GOT3 (cell line): ENCODE results near the gene CFAP141.
"Not testable (repeated sequence)": the region's sequence is repeated elsewhere in the genome, so short reads cannot be mapped to it uniquely, and the experiment has no call there.

ENCODE experiments used
- DNase-seq: peaks from one replicate; lab custom pipeline; 2025; ENCODE audit warnings: mixed read lengths; lab: John Stamatoyannopoulos, UW

CFAP141 gene

GRCh38 chr1:154206196-154206595 is at the start of gene CFAP141:
Gene CFAP141 (minus strand): TSS chr1:154206333. CDS start chr1:154206307, 26 bp downstream.
- DNase-seq, result no peak

GRCh38 chr1:154253671-154254070 is 47.5 kb upstream of the CFAP141 start:
- DNase-seq, result no peak

DNA sequence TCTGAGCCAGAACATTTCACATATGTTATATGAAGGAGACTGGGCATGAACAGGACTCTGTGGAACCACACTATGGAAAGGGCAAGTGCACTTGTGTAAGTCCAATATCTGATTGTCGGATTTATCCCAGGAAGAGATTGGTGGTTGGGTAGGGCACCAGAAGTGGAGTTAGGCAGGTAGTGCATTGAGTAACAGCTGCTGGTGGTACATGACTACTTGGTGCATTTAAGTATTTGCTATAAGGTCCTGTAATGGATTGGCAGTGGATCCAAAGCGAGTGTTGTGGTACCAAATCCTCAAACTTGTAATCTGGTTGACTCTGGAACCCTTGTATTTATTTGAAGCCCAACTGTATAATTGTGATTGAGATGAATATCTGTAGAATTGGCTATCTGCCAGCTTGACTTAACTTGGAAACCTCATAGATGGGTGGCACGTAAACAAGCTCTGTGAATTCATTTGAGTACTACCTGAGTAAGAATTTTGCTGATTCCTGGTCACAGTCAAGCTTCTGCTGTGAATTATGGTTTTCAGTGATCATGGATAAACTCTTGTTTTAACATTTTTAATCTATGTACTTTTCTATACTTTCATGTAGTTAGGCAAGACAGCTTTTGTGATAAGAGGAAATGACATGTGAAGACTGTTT is 35.7 kb upstream of the CFAP141 start:
- DNase-seq, result no peak

DNA sequence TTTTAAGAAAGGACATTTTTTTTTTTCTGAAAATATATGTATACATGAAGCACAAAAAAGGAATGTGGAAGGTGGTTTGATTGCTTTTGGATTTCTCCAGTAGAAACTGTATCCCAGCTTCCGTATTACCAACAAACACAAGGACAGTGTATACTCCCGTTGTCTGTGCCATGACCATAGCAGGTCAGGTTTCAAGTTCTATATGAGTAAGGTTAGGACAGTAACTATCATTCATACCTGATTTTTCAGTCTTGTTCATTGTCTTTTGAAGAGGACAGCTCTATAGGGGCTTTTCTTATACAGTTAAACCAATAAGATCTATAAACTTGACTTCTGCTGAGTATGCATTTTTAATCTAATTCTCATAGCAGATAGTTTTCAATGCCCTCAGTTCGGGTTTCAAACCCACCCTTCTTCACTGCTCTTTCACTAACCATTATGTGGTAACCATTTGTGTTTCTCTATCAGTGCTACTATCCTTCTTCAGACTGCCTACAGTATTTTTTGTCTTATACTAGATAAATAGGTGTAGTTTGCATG is 34.2 kb upstream of the CFAP141 start:
- no peak for DNase-seq

DNA sequence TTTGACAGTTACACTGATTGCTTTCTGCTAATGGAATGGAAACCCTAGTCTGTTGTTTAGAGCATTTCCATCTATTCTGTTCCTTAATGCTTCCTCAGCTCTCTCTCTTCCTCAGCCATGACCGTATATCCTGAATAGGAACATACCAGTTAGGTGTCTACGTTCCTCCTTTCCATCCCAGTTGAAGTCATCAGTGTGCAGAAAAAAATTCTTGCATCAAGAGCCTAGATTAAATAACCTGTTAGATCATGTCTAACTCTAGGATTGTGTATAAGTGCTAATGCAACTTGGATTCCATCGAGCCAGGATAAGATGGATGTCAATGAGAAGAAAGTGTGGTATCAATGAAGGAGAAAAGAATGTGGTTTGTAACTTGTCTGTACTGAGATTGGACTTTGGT is 33.4 kb upstream of the CFAP141 start:
- no peak for DNase-seq

GRCh38 chr1:154237880-154238506 is 31.9 kb upstream of the CFAP141 start:
- no peak for DNase-seq

GRCh38 chr1:154237435-154237834 is 31.3 kb upstream of the CFAP141 start:
- no peak for DNase-seq

- DNase-seq, result no peak
These were observed 30.7 kb upstream of the CFAP141 start for GRCh38 chr1:154236855-154237254.

- DNase-seq, result not testable (repeated sequence)
These were observed 27.0 kb upstream of the CFAP141 start for GRCh38 chr1:154233127-154233526.

DNA sequence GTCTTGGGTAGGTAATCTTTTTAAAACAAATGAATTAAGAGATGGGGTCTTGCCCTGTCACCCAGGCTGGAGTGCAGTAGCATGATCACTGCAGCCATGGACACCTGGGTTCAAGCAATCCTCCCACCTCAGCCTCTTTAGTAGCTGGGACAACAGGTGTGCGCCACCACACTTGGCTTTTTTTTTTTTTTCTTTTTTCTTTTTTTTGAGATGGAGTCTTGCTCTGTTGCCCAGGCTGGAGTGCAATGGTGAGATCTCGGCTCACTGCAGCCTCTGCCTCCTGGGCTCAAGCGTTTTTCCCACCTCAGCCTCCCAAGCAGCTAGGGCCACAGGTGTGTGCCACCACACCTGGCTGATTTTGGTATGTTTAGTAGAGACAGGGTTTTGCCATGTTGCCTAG is 25.0 kb upstream of the CFAP141 start:
- DNase-seq, result not testable (repeated sequence)

- no peak for DNase-seq
These were observed 19.2 kb upstream of the CFAP141 start for GRCh38 chr1:154225370-154225769.

DNA sequence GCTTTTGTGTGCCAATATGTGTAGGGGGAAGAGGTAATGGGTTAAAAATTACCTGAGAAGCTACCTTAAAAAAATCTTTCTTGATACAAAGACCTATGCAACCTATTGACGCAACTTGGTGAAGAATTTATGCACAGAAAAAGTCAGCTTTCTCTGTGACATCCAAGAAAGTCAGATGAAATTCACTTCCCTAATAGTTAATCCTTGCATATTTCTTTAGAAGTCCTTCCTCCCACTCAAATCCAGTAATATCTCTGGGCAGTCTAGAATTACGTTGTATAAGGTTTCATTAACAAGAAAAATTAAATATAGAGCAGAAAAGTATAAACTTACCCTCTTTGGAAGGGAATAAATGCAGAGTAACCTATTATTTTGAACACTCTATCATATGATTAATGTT is 17.5 kb upstream of the CFAP141 start:
- DNase-seq, result no peak

DNA sequence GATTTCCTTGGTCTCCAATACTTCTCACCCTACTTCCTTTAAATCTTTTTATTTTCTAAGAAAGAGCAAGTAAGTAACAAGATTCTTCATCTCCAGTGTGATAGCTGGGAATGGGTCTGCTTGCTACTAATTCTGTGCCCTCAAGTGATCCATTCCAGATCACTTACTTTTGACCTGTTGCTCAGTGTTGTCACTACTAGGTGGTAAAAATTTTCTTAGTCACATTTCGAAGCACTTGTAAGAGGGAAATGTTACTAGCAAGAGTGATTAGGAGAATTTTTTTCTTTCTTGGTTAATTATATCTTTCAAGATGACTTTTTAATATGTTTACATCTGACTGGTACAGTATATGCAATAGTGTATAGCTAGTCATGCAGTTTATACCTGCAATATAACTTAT is 16.8 kb upstream of the CFAP141 start:
- DNase-seq, result no peak

GRCh38 chr1:154222518-154222917 is 16.4 kb upstream of the CFAP141 start:
- DNase-seq, result no peak

GRCh38 chr1:154221278-154222001 is 15.3 kb upstream of the CFAP141 start:
- no peak for DNase-seq

DNA sequence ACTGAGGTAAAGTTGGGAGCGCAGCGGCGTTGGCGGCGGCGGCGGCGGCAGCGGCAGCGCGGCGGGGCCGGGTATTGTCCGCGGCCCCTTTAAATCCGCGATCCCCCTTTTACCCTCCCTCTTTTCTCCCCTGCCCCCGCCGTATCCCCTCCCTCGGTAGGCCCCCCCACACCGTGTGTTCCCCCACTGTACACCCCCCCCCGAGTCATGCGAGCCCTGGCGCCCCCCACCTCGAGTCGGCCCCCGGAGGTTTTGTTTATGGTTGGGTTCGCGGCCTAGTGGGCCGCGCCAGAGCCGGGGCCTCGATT is 14.8 kb upstream of the CFAP141 start:
- no peak for DNase-seq

- peak; percentile 98 for DNase-seq
These were observed 14.2 kb upstream of the CFAP141 start, which contains the start of gene UBAP2L for GRCh38 chr1:154220071-154220969. Gene UBAP2L (plus strand): TSS chr1:154220955. CDS start chr1:154225124, 4,169 bp downstream.

DNA sequence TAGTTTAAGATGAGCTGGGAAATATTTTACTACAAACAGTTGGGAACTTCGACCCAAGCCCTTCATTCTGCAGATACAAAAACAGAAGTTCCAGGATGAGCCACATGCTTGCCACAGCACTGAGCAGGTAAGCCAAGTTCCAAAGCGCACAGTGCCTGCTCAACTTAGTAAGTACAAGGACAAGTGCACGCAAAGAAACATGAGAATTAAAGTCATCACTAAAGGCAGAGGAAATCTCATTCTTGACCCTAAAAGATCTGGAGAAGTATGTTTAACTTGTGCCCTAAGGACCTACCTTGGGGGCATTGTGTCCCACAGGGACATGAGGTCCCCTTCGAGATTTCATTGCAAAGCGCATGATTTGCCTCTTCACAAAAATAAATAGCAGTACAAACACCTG is 13.4 kb upstream of the CFAP141 start:
- DNase-seq, result no peak

GRCh38 chr1:154218545-154218944 is 12.4 kb upstream of the CFAP141 start:
- DNase-seq, result no peak

- DNase-seq, result no peak
These were observed 7.1 kb upstream of the CFAP141 start for GRCh38 chr1:154213274-154213673.

DNA sequence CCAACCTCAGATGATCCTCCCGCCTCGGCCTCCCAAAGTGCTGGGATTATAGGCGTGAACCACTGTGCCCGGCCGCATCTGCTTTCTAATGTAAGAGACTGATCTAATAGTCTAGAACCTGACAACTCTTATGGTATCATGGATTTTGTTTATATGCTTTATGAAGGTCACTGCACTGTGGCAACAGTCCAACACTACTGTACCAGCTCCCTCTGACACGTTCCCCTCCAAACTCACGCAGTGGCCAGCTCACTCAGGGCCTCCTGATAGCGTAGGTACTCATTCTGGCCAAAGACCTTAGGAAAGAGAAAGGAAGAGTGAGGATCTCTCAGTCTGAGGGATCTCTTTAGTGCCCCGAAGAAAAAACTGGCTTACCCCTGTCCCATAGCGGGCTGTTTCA is 6.0 kb upstream of the CFAP141 start:
- DNase-seq, result no peak
